HG02970 (cell line): Measurements from ENCODE around the gene FARP2.
"Not testable (repeated sequence)": the region's sequence is repeated elsewhere in the genome, so short reads cannot be mapped to it uniquely, and the experiment has no call there.

ENCODE experiments used
- ATAC-seq: cut with Tn5 transposase; IDR thresholded peaks from one replicate; pipeline ENCODE4 v1.9.1; 2021; ENCODE audit warnings: mild to moderate bottlenecking, moderate library complexity, moderate number of reproducible peaks; ENCODE audit not compliant: unreplicated experiment, low FRiP score

Gene FARP2

GRCh38 chr2:241399941-241400922 lies 44.1 kb downstream of the FARP2 start:
- ATAC-seq = no peak

- no peak for ATAC-seq
These were observed 52.8 kb downstream of the FARP2 start for GRCh38 chr2:241408849-241409248.

GRCh38 chr2:241410739-241411176 lies 54.7 kb downstream of the FARP2 start:
- no peak for ATAC-seq

- ATAC-seq = no peak
These were observed 56.1 kb downstream of the FARP2 start for GRCh38 chr2:241412144-241412543.

DNA sequence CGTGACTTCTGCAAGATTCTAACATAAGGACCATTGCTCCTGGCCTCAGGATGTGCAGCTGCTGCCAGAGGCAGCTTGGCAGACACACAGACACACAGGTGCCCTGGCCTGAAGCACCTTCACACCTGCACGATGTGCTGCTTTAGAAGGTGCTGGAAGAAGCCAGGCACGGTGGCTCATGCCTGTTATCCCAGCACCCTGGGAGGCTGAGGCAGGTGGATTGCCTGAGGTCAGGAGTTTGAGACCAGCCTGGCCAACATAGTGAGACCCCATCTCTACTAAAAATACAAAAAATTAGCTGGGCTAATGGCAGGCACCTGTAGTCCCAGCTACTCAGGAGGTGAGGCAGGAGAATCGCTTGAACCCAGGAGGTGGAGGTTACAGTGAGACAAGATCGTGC lies 57.4 kb downstream of the FARP2 start:
- ATAC-seq = not testable (repeated sequence)

DNA sequence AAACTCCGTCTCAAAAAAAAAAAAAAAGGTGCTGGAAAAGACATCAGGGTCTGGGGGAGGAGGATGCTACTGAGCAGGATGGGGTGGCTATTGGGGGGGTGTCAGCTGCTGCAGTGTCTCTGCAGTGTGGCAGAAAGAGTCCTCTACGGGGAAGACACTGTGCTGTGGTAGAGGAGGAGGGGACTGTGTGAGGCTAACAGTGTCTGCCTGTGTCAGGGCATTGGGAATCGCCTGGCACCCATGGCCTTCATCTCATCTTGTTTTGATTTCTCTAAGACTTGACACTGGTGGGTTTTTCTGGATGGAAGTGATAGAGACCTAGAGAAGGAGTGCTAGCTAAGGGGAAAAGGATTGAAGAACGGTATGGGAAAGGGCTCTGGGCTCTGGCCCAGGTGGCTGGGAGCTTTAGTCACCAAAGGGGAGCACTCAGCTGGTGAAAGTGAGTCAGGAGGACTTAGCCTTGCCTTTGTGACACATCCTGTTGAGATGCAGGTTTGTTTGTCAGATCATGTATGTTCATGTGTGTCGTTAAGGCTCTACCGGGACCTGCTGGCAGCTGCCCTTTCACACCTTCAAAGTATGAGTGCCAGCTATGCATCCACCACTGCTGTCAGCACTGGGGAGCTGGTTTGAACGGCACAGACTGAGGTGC lies 58.0 kb downstream of the FARP2 start:
- no peak for ATAC-seq

DNA sequence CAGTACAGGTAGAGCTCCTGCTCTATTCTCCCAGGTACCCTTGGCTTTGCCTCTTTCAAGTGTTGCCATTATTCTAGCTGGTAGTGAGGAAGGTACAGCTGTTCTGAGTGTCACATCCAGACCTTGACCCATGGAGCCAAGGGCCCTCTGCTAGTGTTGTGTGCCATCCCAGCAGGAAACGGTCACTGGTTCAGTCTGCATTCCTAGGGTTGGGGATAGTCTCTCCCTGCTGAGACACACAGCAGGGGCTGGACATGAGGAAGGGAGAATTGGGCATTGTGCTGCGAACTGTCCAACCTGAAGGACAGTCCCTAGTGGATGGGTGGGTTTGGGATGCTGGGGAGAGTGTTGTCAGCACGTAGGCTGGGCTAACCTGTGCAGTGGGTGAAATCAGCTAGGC lies 59.1 kb downstream of the FARP2 start:
- no peak for ATAC-seq

DNA sequence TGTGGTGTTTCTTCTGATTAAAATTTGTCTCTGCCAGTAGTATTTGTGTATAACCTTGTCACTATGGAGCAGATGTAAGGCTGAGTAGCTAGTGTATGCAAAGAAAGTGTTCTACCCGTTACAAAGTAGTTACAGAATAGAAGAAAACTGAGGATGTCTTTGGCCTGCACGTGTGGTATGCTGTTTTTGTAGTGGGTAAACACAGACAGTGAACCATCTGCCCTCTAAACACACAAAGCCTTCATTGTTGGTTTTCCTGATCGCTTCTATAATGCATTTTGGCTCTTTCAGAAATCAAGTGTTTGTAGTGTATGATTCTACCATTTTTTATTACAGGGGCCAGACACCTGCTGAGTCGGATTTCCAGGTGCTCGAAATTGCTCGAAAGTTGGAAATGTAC lies 61.5 kb downstream of the FARP2 start:
- no peak for ATAC-seq

DNA sequence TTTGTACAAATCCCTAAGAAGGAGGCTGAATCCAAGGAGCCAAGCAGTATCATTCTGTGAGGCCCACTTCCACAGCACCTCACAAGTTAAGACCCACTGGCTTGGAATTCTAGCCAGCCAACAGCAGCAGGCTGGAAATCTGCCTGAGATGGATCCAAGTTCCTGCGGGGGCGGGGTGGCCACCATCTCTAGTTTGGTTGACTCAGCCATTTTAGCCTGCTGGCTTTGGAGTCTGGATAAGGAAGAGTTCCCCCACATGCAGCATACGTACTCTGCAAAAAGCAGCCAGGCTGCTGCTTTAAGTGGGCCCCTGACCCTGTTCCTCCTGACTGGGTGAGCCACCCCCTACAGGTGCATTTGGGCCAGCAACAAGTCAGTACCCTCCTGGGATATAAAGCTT lies 65.2 kb downstream of the FARP2 start:
- ATAC-seq = no peak

- not testable (repeated sequence) for ATAC-seq
These were observed 65.9 kb downstream of the FARP2 start for GRCh38 chr2:241421942-241422341.

- no peak for ATAC-seq
These were observed 66.3 kb downstream of the FARP2 start for GRCh38 chr2:241422350-241422749.

GRCh38 chr2:241423489-241423888 lies 67.4 kb downstream of the FARP2 start:
- not testable (repeated sequence) for ATAC-seq

GRCh38 chr2:241425368-241425767 lies 69.3 kb downstream of the FARP2 start:
- ATAC-seq = no peak

- no peak for ATAC-seq
These were observed 74.1 kb downstream of the FARP2 start for GRCh38 chr2:241430178-241430577.

DNA sequence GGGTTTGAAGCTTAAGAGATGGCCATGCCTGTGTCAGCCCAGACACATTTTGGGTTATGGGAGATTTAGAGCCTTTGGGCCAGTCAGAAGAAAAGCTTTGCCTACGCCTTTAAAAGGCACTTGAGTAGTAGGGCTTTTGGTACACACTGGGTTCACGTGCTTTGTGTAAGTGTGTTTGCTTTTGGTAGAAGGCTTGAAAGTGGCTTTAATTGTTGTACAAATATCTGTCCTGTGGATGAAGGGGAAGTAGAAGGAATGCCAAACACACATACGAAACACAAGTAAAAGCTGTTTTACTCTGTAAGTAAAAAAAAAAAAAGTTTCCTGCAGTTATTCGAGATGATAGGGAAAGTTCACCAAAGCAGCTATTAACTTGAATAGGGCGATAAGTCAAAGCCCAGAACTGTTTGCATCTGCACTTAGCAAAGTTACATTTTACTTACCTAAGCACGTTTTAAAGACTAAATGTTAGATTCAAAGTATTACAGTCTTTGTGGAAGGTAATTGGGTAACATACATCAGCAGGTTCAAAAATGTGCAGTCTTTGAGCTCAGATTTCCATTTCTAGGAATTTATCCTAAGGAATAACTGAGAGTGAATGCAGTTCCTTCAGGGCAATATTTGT lies 76.9 kb downstream of the FARP2 start:
- ATAC-seq = no peak

DNA sequence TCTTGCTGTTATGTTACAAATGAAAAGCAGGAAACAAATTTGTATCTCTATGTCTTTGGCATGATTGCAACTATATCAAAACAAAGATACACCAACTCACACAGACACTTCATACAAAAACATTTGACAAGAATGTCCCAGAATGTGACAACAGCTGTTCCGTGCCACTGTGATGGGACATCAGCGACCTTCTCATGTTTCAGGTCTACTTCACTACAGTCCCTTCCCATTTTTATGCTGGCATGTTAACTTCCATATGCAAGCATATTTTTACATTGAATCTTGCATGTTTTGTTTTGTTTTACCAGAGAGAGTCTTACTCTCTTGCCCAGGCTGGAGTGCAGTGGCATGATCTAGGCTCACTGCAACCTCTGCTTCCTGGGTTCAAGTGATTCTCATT lies 81.1 kb downstream of the FARP2 start:
- no peak for ATAC-seq

DNA sequence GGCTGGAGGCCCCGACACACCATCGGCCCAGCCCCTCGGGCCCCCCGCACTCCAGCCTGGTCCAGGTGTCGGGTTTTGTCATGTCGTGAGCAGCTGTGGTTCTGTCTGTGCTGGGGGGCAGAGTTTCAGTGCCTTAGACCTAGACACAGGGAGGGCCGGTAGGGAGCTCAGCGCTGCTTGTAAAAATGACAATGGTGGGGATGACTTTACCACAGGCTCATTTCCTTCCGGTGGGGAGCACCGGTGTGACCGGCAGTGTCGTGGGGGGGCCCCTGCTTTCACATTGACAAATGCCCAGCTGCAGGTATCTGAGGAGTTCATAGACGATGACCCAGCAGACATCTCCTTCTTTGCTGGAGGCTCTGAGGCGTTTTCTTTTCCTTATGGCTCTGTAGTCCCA lies 85.4 kb downstream of the FARP2 start:
- ATAC-seq = no peak

GRCh38 chr2:241443486-241444223 lies 87.6 kb downstream of the FARP2 start:
- ATAC-seq = no peak

DNA sequence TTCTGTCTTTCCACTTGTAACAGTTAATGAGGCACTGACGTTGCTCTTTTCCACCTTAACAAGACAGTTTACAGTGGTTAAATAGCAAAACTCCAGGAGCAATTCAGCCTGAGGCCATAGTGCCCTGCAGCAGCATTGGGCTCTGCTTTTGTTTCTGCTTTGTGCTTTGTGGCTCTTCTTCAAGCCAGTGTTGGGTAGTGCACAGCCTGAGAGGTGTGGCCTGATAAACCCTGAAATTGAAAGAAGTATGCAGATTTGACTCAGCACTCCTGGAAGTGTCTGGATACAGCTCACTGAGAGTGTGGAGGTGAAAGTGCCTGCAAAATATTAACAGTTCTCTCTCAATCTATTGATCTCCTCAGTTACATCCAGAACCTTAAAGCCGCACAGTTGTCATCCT lies 89.3 kb downstream of the FARP2 start:
- ATAC-seq = no peak

DNA sequence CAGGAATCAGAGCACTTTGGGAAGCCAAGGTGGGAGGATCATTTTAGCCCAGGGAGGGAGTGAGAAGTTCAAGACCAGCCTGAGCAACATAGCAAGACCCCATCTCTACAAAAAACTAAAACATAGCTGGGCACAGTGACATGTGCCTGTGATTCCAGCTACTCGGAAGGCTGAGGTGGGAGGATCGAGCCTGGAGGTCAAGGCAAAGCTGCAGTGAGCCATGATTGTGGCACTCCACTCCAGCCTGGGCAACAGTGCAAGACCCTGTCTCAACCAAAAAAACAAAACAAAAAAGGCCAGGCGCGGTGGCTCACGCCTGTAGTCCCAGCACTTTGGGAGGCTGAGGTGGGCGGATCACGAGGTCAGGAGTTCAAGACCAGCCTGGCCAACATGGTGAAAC lies 94.0 kb downstream of the FARP2 start:
- not testable (repeated sequence) for ATAC-seq
